Body of pancreas (tissue), 4 donors: ENCODE measurements around the gene NFIA. TPM values are rescaled to one million over a fixed set of nuclear protein-coding genes. Genes with fewer than 3 reads are reported as not detected.

Experiments used
- ATAC-seq: fragments of 150-250 bp; one replicate; pipeline ENCODE4 v1.9.1; 2016
- DNase-seq, 4 donors: peaks; one replicate each; pipeline ENCODE4 v3.0.0-alpha.2; 2019
- H3K27ac ChIP-seq, 4 donors: fragments of 200-600 bp; sonication (generic); 1 replicate in 3 of 4; 2 replicates in 1 of 4; pipeline versions ENCODE4 v1.5.1 to v1.6.1; 2016 to 2019; ENCODE audit warnings: mild to moderate bottlenecking in 1 of 4, mixed read lengths in 1 of 4, moderate library complexity in 1 of 4
- H3K27me3 ChIP-seq, 2 donors: fragments of 200-600 bp; sonication (generic); one replicate each; pipeline ENCODE4 v1.6.0; 2016; ENCODE audit warnings: mild to moderate bottlenecking in 1 of 2
- H3K36me3 ChIP-seq, 2 donors: fragments of 200-600 bp; sonication (generic); replicated peaks in 1 of 2; 2 replicates each; pipeline ENCODE4 v1.5.1; 2016; ENCODE audit warnings: low read depth in 2 of 2; ENCODE audit not compliant: insufficient read depth in 1 of 2
- H3K4me1 ChIP-seq: fragments of 200-600 bp; sonication (generic); one replicate; pipeline ENCODE4 v1.6.0; 2016
- H3K4me3 ChIP-seq, 2 donors: fragments of 200-600 bp; sonication (generic); 1 replicate in 1 of 2; 2 replicates in 1 of 2; pipeline ENCODE4 v1.5.1; 2016 to 2019
- H3K9me3 ChIP-seq, 3 donors: fragments of 200-600 bp; sonication (generic); 1 replicate in 2 of 3; 2 replicates in 1 of 3; pipeline ENCODE4 v1.5.1; 2016
- POLR2A ChIP-seq, 3 donors: fragments of 450-650 bp; IDR thresholded peaks; one replicate each; pipeline ENCODE4 v1.6.1; 2016; ENCODE audit warnings: antibody characterized with exemption in 3 of 3, mild to moderate bottlenecking in 2 of 3
- WGBS, 2 donors: methylation state at CpG; one replicate each; pipeline ENCODE4 v1.1.5; 2017; 5-methylcytosine and 5-hydroxymethylcytosine counted together
- intact Hi-C: fragments of 100-400 bp; cut with DNase I; formaldehyde crosslinking; loops from one replicate; pipeline ENCODE4 v1.15.1; 2023
- total RNA-seq, 2 donors: library from RNA; depleted of rRNA; stranded (reverse); fragments of >200 nt; gene quantifications; one replicate each; pipeline ENCODE4 v1.1.0, GENCODE V29; 2016
- TF ChIP-seq, protein P1 (sequence below), 7 experiments: fragments of 450-650 bp in 4 of 7; fragments of 200-600 bp in 3 of 7; sonication (generic) in 3 of 7; IDR thresholded peaks; one replicate each; pipeline ENCODE4 v1.5.1; 2016 to 2019; ENCODE audit warnings: antibody characterized with exemption in 7 of 7

NFIA gene
- total RNA-seq, 2 donors from 2014 or later: 21.5 to 32.3 TPM

DNA sequence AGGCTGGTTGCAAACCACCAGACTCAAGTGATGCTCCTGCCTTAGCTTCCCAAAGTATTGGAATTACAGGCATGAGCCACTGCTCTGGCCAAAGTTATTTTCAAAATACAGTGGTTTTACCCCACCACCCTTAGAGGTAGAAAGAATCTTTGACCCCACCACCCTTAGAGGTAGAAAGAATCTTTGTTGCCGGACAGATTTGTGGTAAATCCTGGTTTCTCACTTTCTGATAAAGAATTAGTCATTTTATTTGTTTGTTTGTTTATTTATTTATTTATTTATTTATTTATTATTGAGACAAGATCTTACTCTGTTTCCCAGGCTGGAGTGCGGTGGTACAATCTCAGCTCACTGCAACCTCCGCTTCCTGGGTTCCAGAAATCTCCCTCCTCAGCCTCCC lies 55.9 kb downstream of the NFIA start:
- peaks cover 28% of the 10 kb centered on the region for H3K4me1 ChIP-seq
- DNase-seq (no peak), ATAC-seq (no peak)
- WGBS, 2 donors: 97 to 98% methylated on average over 3 of the region's 3 CpGs
- no peak for TF ChIP-seq POLR2A (IDR thresholded peaks at IDR 0.05)
- TF ChIP-seq, protein P1, sequence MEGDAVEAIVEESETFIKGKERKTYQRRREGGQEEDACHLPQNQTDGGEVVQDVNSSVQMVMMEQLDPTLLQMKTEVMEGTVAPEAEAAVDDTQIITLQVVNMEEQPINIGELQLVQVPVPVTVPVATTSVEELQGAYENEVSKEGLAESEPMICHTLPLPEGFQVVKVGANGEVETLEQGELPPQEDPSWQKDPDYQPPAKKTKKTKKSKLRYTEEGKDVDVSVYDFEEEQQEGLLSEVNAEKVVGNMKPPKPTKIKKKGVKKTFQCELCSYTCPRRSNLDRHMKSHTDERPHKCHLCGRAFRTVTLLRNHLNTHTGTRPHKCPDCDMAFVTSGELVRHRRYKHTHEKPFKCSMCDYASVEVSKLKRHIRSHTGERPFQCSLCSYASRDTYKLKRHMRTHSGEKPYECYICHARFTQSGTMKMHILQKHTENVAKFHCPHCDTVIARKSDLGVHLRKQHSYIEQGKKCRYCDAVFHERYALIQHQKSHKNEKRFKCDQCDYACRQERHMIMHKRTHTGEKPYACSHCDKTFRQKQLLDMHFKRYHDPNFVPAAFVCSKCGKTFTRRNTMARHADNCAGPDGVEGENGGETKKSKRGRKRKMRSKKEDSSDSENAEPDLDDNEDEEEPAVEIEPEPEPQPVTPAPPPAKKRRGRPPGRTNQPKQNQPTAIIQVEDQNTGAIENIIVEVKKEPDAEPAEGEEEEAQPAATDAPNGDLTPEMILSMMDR (IDR thresholded peaks at IDR 0.05): no peak
- intact Hi-C loops: no loop called here
- H3K27me3 ChIP-seq: no peaks in the 10 kb centered on the region
- H3K36me3 ChIP-seq: no peaks in the 10 kb centered on the region
- no peak overlapping the region for H3K27ac ChIP-seq
- H3K4me3 ChIP-seq: no peak overlapping the region
- no peaks in the 10 kb centered on the region for H3K9me3 ChIP-seq

DNA sequence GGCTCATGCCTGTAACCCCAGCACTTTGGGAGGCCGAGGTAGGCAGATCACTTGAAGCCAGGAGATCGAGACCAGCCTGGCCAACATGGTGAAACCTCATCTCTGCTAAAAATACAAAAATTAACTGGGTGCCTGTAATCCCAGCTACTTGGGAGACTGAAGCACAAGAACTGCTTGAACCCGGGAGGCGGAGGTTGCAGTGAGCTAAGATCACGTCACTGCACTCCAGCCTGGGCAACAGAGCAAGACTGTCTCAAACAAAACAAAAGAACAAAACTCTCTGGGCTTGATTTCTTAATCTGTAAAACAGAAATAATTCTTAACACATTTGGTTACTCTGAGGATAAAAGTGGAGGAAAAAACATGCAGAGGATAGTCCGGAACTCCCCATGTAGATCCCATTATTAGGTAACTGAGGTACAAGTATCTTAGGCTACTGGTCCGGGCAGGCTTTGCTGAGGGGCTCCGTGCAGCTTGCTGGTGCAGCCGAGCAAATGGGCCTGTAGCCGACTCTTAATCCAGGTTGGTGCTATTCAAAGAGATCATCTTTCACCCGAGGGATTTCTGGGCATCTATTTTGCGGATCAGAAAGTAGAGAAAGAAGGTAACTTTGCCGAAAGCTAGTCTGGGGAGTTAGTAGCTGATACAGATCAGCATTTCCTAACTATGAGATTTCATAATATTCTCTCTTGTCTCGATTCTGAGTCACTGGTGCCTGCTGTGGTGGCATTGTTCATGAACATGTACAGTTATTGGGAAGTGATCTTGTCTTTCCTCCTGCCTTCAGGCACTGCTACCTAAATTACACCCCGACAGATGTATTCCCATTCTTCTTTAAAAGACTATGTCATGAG lies 56.8 kb downstream of the NFIA start:
- intact Hi-C loops: no loop called here
- Histone ChIP-seq H3K4me3 (no peak overlapping the region), H3K36me3 (no peaks in the 10 kb centered on the region), H3K27ac (no peak overlapping the region), H3K27me3 (no peaks in the 10 kb centered on the region), H3K9me3 (no peaks in the 10 kb centered on the region), H3K4me1 (peaks cover 33% of the 10 kb centered on the region)
- WGBS, 2 donors: 84 to 88% methylated on average over 15 of the region's 15 CpGs
- ATAC-seq (no peak), DNase-seq (no peak)
- TF ChIP-seq, protein P1 (IDR thresholded peaks at IDR 0.05): no peak
- no peak for TF ChIP-seq POLR2A (IDR thresholded peaks at IDR 0.05)

DNA sequence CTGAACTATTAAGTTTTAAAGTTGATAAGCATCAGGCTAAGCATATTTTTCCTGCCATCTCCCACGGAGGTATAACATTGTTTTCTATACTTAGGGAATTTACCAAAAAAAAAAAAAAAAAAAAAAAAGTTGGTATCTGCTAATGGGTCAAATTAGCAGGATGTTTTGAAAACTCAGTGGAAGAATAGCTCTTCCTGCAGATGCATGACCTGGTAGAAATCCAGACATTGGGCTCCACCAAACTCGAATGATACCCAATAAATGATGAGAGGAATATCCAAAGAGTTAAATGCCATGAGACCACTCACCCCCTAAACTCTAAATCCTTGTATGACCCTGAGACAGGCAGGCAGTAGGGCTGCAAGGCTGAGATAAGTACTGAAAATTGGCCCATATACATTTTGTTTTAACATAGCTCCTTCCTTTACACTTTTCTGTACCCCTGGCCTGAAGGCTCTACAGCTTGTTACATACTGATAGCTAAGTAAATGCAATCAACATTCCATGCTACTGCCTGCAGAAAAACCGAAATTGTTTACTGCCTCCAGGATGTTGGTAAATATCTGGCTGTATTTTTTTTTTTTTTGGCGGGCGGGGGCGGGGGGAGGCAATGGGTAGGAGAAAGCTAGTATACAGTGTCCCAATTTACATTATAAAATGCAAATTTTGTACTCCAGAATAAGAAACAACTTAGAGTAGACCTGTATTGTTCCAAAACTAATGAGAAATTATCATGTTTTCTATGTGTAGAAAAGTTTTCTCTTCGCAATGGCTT lies 57.6 kb downstream of the NFIA start:
- WGBS, 2 donors: 74 to 81% methylated on average over 7 of the region's 7 CpGs
- intact Hi-C loops: no loop called here
- TF ChIP-seq, protein P1 (IDR thresholded peaks at IDR 0.05): no peak
- no peak for TF ChIP-seq POLR2A (IDR thresholded peaks at IDR 0.05)
- Histone ChIP-seq H3K27ac (no peak overlapping the region), H3K9me3 (no peaks in the 10 kb centered on the region), H3K36me3 (no peaks in the 10 kb centered on the region), H3K4me3 (no peak overlapping the region), H3K4me1 (peaks cover 33% of the 10 kb centered on the region), H3K27me3 (no peaks in the 10 kb centered on the region)
- DNase-seq (no peak), ATAC-seq (no peak)

DNA sequence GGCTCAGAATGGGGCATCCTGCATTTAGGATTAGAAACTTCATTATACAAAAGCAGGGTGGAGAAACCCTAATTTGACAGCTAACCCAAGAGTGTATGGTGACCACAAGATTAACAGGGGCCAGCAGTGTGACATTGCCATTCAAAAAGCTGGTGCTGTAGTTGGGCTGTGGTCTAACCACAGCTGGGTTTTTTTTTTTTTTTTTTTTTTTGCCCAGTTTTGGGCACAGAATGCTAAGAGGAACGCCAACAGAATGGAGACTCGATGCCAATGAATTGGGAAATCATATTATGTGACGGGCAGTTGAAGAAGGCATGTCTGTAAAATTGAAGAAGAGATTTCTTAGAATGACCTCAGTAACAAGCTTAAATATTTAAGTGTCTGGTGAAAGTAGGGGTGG lies 58.4 kb downstream of the NFIA start:
- WGBS, 2 donors: 79 to 88% methylated on average over 3 of the region's 3 CpGs
- H3K27me3 ChIP-seq: no peaks in the 10 kb centered on the region
- H3K36me3 ChIP-seq: no peaks in the 10 kb centered on the region
- no peak for DNase-seq
- no peaks in the 10 kb centered on the region for H3K9me3 ChIP-seq
- no peak overlapping the region for H3K4me3 ChIP-seq
- no peak for ATAC-seq
- intact Hi-C loops: no loop called here
- H3K4me1 ChIP-seq: peaks cover 33% of the 10 kb centered on the region
- TF ChIP-seq, protein P1 (IDR thresholded peaks at IDR 0.05): no peak
- no peak for TF ChIP-seq POLR2A (IDR thresholded peaks at IDR 0.05)
- no peak overlapping the region for H3K27ac ChIP-seq
